ENCODE measurements around the gene GADD45G.

DNA sequence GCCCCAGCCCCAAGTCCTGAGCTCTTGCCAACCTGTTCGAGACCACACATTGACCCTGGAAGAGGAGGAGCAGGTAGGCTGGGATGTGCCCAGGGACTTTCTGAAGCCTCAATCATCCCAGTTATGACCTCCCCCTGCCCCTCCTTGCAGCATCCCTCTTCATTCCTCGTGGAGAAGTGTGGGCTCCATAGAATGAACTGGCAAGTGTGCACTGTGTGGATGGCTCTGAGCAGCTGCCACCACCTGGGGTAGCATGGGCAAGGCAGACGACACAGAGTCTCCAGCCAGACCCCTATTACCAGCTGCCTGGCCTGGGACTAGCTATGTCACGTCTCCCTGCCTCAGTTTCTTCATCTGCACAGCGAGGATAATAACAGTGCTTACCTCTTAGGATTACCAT is 33.5 kb downstream of the GADD45G start:
- TF ChIP-seq TAF1 (IDR thresholded peaks at IDR 0.05; ENCODE audit: low read depth) (no peak), EZH2 (IDR thresholded peaks at IDR 0.05; ENCODE audit: borderline replicate concordance, insufficient read depth, low read length, poor library complexity, severe bottlenecking) (no peak), RAD21 (conservative IDR thresholded peaks at IDR 0.05) (no peak)
- TF ChIP-seq, protein P1, sequence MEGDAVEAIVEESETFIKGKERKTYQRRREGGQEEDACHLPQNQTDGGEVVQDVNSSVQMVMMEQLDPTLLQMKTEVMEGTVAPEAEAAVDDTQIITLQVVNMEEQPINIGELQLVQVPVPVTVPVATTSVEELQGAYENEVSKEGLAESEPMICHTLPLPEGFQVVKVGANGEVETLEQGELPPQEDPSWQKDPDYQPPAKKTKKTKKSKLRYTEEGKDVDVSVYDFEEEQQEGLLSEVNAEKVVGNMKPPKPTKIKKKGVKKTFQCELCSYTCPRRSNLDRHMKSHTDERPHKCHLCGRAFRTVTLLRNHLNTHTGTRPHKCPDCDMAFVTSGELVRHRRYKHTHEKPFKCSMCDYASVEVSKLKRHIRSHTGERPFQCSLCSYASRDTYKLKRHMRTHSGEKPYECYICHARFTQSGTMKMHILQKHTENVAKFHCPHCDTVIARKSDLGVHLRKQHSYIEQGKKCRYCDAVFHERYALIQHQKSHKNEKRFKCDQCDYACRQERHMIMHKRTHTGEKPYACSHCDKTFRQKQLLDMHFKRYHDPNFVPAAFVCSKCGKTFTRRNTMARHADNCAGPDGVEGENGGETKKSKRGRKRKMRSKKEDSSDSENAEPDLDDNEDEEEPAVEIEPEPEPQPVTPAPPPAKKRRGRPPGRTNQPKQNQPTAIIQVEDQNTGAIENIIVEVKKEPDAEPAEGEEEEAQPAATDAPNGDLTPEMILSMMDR (IDR thresholded peaks at IDR 0.05; ENCODE audit: poor library complexity, severe bottlenecking): no peak
